GM19035 (cell line): ENCODE results near the gene TBXAS1.

ENCODE experiments used
- ATAC-seq: cut with Tn5 transposase; IDR thresholded peaks from one replicate; pipeline ENCODE4 v1.9.1; 2021; ENCODE audit not compliant: unreplicated experiment

The TBXAS1 gene

DNA sequence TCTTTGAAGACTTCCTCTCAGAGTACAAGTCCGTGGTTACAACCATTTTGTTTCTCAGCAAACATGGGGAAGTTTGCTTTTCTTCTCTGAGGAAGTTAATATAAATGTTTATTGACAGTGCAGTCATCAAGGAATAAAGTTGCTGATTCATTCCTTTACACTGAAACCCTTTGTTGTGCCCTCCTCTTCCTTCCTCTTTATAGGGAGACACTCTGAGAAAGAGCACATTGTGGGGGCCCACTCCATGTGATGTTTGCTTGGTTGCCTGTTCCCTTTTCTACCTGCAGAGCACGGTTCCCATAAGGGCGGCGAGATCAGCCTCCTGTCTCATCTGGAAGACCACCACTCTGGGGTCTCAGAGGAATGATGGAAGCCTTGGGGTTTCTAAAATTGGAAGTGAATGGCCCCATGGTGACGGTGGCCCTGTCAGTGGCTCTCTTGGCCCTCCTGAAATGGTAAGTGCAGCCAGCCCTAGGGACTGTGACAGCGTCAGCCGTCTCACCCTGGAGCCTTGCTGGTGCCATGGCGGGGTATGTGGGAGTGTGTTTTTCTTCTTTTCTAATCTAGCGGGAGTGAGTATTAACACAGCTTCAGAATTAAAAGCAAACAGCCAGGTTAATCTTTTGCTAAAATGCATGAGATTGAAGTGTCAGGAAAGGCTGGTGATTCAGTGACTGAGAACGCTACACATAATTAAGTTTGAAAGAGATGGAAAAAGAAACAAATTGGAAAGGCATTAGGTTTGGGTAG lies at the start of gene TBXAS1:
TSS of gene TBXAS1 (plus strand) at position 240 of the 750 bp plus-strand sequence. CDS start at position 367, 127 bp downstream.
- ATAC-seq: no peak

- ATAC-seq: no peak
Observed at GRCh38 chr7:139782932-139783331, 46.1 kb upstream of the TBXAS1 start.

- no peak for ATAC-seq
Observed at GRCh38 chr7:139783647-139784385, 45.2 kb upstream of the TBXAS1 start.

GRCh38 chr7:139784648-139785047 lies 44.4 kb upstream of the TBXAS1 start:
- ATAC-seq: no peak

- no peak for ATAC-seq
Observed at GRCh38 chr7:139791316-139791715, 37.7 kb upstream of the TBXAS1 start.

DNA sequence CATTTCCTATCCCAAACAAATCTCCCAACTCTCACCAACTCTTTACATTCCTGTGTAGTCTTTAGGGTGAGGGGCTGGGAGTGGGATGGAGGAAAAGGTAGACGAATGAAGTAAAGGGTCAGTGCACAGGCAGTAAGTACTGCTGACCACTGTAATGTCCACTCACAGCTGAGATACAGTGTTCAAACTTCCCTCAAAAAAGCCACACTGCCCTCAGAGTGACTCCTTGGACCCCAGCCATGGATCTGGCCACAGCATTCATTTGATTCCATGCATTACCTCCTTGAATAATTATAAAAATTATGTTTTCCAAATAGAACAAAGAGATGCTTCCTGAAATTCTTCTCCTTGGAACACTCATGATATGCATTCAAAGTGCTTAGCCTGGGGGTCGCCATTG lies 31.5 kb upstream of the TBXAS1 start:
- no peak for ATAC-seq

DNA sequence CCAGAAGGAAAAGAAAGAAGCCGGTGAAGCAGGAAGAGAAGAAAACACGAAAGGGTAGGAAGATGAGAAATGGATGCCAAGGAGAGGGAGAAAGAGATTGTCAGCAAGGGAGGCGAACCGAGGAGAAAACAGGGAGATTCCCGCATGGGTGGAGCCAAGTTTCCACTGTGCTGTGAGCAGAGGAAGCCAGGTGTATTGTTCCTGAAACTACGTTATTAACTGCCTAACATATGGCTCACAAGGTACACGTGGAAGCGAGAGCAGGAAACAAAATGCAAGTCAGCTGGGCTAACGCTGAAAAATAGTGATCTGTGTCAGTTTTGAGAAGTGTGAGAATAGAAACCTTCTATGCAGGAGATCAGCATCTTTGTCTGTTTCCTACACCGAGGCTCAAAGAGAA lies 30.8 kb upstream of the TBXAS1 start:
- no peak for ATAC-seq

DNA sequence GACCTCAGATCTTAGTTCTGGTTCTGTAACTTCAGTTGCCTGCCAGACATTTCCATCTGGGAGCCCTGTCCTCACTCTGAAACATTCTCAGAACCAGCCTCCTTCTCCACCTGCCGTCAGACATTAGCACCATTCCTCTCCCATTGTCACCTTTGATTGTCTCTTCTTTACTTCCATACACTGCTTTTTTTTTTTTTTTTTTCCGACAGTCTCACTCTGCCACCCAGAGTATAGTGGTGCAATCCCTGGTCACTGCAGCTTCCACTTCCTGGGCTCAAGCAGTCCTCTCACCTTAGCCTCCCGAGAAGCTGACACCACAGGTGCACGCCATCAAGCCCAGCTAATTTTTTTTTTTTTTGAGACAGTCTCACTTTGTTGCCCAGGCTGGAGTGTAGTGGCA lies 30.2 kb upstream of the TBXAS1 start:
- no peak for ATAC-seq

- ATAC-seq: no peak
Observed at GRCh38 chr7:139799586-139799985, 29.5 kb upstream of the TBXAS1 start.

DNA sequence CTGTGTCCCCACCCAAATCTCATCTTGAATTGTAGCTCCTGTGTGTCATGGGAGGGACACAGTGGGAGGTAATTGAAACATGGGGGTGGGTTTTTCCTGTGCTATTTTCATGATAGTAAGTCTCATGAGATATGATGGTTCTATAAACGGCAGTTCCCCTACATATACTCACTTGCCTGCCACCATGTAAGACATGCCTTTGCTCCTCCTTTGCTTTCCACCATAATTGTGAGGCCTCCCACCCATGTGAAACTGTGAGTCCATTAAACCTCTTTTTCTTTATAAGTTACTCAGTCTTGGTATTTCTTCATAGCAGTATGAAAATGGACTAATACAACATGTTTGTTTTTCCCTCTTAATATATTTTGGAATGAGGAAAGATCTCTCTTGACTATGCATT lies 24.5 kb upstream of the TBXAS1 start:
- ATAC-seq: no peak

DNA sequence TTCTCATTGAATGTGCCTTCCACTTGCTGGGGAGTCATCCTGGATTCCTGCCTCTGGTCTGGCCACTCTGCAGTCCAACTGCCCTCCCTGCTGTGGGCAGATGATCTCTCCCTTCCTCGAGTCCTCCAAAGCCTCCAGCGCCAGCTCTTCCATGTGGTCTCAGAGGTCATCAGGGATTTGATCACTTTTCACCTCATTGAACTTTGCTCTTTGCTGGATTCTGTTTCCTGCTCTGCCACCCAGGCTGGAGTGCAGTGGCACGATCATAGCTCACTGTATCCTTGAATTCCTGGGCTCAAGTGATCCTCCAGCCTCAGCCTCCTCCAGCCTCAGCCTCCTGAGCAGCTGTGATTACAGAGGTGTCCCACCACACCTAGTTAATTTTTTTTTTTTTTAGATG lies 22.1 kb upstream of the TBXAS1 start:
- ATAC-seq: no peak

- no peak for ATAC-seq
Observed at GRCh38 chr7:139808427-139808826, 20.6 kb upstream of the TBXAS1 start.

DNA sequence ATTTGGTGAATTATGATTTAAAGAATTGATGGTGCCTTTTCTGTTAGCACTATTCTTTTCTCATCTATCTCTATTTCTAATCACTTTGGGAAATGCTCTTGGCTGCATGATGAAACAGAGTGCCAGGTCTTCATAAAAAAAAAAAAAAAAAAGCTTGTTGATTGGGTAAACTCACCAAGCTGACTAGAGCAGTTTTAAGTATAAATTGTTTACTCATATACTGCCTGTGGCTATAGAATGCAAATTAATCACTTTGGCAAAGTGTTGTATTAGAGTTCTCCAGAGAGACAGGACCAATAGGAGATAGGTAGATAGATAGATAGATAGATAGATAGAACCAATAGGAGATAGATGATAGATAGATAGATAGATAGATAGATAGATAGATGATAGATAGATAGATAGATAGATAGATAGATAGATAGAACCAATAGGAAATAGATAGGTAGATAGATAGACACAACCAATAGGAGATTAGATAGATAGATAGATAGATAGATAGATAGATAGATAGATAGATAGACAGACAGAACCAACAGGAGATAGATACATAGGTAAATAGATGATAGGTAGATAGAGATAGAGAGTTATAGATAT lies 20.1 kb upstream of the TBXAS1 start:
- no peak for ATAC-seq

DNA sequence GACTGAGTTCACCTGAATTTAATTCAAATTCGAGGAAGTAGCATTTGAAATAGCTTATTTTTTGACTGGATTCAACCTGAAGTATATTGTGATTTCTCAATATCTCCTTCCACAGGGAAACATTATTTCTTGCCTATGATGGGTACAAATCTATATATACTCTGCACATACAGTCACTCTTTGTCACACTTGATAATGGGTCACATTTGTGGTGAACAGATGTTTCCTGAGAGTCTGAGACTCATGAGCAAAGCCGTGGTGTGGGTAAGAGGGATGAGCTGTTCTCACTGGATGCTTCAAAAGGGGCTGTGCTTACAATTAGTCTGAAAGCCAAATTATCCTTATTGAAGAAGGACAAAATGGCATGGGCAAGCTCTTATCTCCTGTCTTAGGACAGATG lies 18.0 kb upstream of the TBXAS1 start:
- ATAC-seq: no peak

DNA sequence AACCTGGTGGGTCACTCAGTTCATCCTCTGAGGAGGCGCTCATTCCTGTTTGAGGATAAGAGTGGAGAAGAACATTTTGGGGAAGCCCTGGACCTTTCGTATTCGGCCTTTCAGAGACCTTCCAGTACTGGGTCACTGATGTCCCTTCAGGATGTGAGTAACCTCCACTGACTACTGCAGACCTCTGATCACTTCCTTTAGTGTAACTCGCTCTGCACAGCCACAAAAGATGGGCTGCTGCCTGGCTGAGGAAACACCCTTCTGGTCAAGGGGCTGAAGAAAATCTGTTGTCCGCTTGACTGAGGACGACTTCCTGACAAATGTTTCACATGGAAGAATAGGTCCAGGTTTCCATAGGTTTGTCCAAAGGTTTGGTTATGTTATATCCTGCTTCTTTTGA lies 15.9 kb upstream of the TBXAS1 start:
- no peak for ATAC-seq

GRCh38 chr7:139813689-139814088 lies 15.4 kb upstream of the TBXAS1 start:
- ATAC-seq: no peak

DNA sequence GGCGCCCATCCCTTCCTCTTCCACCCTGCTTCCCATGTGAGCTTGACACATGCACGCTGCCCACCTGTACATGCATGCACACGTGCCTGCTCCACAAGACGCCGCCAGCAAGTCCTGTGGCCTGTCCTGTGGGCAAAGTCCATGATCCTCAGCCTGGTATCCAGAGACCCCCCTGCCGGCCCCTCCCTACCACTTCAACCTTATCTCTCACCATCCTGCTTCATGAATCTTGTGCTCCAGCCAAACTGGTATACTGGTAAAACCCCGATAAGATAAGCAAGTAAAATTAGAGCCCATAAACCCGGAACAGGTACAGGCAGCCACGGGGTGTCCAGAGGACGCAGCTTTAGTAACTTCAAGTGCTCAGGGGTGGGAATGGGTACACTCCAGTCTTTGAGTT lies 11.8 kb upstream of the TBXAS1 start:
- ATAC-seq: no peak

GRCh38 chr7:139820089-139820488 lies 9.0 kb upstream of the TBXAS1 start:
- ATAC-seq: no peak

- ATAC-seq: no peak
Observed at GRCh38 chr7:139821349-139822105, 7.5 kb upstream of the TBXAS1 start.

DNA sequence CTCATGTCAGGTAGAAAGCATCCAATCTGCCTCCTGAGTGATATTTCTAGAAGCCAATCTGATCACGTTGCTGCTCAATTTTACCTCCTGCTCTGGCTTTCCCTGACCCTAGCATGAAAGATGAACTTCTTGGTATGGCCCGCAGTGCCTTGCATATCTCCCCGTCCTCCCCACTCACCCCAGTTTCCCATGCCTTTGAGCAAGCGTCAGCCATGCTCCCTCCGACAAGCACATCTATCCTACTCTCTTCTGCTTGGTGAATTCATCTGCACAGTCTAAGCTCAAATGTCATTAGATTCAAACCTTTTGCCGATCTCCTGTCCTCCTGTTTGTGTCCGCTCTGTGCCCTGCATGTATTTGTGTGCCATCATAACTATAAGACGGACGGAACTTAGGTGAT lies 6.2 kb upstream of the TBXAS1 start:
- ATAC-seq: no peak

GRCh38 chr7:139823959-139824521 lies 5.0 kb upstream of the TBXAS1 start:
- no peak for ATAC-seq
